ENCODE measurements around the gene TRAPPC1. TPM values are rescaled to one million over a fixed set of nuclear protein-coding genes. Genes with fewer than 3 reads are reported as not detected.
"Not testable (repeated sequence)": the region's sequence is repeated elsewhere in the genome, so short reads cannot be mapped to it uniquely, and the experiment has no call there.

TRAPPC1 gene
- total RNA-seq, 2 donors from 2014 or later = 57.9 to 70.9 TPM

DNA sequence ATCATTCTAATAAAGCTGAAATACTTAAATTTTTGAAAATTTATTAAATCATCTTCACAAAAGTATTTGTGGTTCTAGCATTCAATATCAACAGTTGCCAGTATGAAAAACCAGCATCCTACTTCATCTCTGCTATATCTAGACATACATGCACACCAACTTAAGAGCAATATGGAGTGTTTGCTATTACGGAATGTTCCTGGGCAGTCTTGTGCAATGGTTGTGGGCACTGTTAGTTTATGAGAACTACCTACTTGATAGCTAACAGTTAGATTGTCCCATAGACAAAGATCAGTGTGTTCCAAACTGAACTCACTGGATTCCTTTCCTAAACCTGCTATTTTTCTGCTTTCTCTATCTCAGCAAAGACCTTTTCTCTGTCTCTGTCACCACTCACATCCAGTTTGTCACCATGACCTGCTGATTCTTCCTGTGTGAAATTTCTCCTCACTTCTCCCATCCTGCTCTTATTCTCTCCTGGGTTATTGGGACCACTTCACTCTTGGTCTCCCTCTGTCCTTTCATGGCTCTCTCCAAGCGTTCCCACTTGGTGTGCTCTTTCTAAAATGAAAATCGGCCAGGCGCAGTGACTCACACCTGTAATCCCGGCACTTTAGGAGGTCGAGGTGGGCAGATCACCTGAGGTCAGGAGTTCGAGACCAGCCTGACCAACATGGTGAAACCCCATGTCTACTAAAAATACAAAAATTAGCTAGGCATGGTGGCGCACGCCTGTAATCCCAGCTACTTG lies 27.9 kb upstream of the TRAPPC1 start:
- intact Hi-C loops (cut with DNase I) = no loop called here
- WGBS = 89% methylated on average over 9 of the region's 9 CpGs
- H3K27ac ChIP-seq = peak overlapping the region in 1 of 2 donors; percentile 2
- TF ChIP-seq, protein P1, sequence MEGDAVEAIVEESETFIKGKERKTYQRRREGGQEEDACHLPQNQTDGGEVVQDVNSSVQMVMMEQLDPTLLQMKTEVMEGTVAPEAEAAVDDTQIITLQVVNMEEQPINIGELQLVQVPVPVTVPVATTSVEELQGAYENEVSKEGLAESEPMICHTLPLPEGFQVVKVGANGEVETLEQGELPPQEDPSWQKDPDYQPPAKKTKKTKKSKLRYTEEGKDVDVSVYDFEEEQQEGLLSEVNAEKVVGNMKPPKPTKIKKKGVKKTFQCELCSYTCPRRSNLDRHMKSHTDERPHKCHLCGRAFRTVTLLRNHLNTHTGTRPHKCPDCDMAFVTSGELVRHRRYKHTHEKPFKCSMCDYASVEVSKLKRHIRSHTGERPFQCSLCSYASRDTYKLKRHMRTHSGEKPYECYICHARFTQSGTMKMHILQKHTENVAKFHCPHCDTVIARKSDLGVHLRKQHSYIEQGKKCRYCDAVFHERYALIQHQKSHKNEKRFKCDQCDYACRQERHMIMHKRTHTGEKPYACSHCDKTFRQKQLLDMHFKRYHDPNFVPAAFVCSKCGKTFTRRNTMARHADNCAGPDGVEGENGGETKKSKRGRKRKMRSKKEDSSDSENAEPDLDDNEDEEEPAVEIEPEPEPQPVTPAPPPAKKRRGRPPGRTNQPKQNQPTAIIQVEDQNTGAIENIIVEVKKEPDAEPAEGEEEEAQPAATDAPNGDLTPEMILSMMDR (IDR thresholded peaks at IDR 0.05) = no peak
- TF ChIP-seq POLR2AphosphoS5 (IDR thresholded peaks at IDR 0.05) = peak; percentile 80
- H3K4me1 ChIP-seq (replicated peaks) = no peaks in the 10 kb centered on the region
- no peaks in the 10 kb centered on the region for H3K9me3 ChIP-seq
- H3K4me3 ChIP-seq = no peak overlapping the region
- H3K27me3 ChIP-seq (replicated peaks; ENCODE audit: insufficient read depth) = no peaks in the 10 kb centered on the region
- DNase-seq (ENCODE audit: low spot score) = peak; percentile 43
- H3K36me3 ChIP-seq = no peaks in the 10 kb centered on the region

DNA sequence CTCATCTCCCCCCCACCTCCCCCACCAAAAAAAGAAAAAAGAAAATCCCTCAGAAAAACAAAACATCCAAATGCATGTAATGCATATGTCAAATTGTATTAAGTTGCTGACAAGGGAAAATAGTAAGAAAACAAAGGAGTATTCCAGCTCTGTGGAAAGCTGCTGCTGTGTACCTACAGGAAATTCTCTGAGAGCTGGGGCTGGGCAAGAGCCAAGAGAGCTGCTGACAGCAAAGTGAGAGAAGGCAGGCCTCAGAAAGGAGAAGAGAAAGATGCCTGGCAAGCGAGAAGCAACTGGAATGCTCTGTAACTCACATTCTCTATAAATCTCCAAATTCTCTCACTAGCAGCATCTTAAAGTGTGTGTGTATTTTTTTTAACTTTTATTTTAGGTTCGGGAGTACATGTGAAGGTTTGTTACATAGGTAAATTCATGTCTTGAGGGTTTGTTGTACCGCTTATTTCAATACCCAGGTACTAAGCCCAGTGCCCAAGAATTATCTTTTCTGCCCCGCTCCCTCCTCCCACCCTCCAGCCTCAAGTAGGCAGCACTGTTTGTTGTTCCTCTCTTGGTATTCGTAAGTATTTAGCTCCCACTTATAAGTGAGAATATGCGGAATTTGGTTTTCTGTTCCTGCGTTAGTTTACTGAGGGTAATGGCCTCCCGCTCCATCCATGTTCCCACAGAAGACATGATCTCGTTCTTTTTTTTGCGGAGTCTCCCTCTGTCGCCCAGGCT lies 24.7 kb upstream of the TRAPPC1 start:
- no peak overlapping the region for H3K27ac ChIP-seq
- no peak overlapping the region for H3K4me3 ChIP-seq
- no peak for DNase-seq (ENCODE audit: low spot score)
- intact Hi-C loops (cut with DNase I) = no loop called here
- H3K36me3 ChIP-seq = no peaks in the 10 kb centered on the region
- H3K27me3 ChIP-seq (replicated peaks; ENCODE audit: insufficient read depth) = no peaks in the 10 kb centered on the region
- no peak for TF ChIP-seq POLR2A (IDR thresholded peaks at IDR 0.05)
- TF ChIP-seq POLR2AphosphoS5 (IDR thresholded peaks at IDR 0.05) = no peak
- TF ChIP-seq, protein P1 (IDR thresholded peaks at IDR 0.05) = no peak
- no peaks in the 10 kb centered on the region for H3K4me1 ChIP-seq (replicated peaks)
- WGBS = 72% methylated on average over 11 of the region's 11 CpGs
- H3K9me3 ChIP-seq = no peaks in the 10 kb centered on the region

DNA sequence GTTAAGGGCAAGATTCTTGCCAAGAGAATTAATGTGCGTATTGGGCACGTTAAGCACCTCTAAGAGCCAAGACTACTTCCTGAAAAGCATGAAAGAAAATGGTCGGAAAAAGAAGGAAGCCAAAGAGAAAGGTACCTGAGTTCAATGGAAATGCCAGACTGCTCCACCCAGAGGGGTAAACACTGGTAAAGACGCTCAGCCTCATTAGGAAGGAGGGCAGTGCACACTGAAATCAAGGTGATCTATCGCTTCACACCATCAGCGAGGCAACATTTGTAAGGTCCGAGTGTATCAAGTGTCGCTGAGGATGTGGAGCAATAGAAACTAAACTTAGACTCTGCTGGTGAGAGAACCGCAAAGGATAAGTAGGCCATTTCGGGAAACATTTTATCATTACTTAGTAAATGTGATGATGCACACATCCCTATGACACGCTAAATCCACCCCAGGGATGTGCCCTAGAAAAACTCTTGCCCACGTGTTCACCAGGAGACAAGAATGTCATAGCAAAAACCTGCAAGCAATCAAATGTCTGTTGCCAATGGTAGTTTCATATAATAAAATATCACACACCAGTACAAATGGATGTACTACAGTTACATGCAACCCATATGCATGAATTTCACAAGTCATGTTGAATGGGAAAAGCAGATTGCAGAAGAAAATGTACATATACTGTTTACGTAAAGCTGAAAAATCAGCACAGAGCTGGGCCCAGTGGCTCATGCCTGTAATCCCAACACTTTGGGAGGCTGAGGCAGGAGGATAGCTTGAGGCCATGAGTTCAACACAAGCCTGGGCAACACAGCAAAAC lies 23.9 kb upstream of the TRAPPC1 start:
- no peak for DNase-seq (ENCODE audit: low spot score)
- H3K27ac ChIP-seq = no peak overlapping the region
- WGBS = 68% methylated on average over 13 of the region's 13 CpGs

DNA sequence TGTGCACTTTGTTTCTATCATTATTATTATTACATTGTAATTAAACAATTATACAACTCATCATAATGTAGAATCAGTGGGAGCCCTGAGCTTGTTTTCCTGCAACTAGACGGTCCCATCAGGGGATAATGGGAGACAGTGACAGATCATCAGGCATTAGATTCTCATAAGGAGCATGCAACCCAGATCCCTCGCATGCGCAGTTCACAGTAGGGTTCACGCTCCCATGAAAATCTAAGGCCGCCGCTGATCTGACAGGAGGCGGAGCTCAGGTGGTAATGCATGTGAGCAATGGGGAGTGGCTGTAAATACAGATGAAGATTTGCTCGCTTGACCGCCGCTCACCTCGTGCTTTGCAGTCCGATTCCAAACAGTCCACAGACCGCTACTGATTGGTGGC lies 21.5 kb upstream of the TRAPPC1 start:
- H3K4me3 ChIP-seq; DNase-seq (ENCODE audit: low spot score); intact Hi-C loops (cut with DNase I); H3K36me3 ChIP-seq; H3K27ac ChIP-seq; H3K9me3 ChIP-seq; H3K27me3 ChIP-seq (replicated peaks; ENCODE audit: insufficient read depth); H3K4me1 ChIP-seq (replicated peaks): not testable (repeated sequence)
- 96% methylated on average over 13 of the region's 13 CpGs for WGBS

More for the DNA sequence above, 23.9 kb upstream of the TRAPPC1 start:
- TF ChIP-seq POLR2A (IDR thresholded peaks at IDR 0.05) = no peak
- no peak for TF ChIP-seq POLR2AphosphoS5 (IDR thresholded peaks at IDR 0.05)
- TF ChIP-seq, protein P1 (IDR thresholded peaks at IDR 0.05) = no peak
- H3K27me3 ChIP-seq (replicated peaks; ENCODE audit: insufficient read depth) = no peaks in the 10 kb centered on the region
- no peak overlapping the region for H3K4me3 ChIP-seq
- no peaks in the 10 kb centered on the region for H3K9me3 ChIP-seq
- intact Hi-C loops (cut with DNase I) = no loop called here
- no peaks in the 10 kb centered on the region for H3K36me3 ChIP-seq
- H3K4me1 ChIP-seq (replicated peaks) = no peaks in the 10 kb centered on the region

DNA sequence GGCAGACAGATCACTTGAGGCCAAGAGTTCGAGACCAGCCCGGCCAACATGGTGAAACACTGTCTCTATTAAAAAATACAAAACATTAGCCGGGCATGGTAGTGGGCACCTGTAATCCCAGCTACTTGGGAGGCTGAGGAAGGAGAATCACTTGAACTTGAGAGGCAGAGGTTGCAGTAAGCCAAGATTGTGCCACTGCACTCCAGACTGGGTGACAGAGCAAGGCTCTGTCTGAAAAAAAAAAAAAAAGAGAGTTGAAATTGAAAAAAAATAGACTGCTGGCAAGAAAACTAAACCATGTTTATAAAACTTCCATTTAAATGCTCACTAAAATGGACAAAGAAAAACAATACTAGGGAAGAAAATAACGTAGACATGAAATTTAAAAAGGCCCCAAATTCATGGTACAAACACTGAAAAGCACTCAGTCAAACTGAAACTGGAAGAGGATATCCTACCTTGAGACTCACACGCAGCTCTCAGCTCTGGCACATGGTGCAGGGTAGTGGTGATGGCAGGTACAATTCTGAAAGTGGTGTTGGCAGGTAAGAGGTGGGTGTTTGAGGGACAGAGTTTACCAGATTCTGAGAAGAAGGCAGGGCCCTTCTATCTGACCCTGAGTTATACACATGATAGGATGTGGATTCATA lies 19.5 kb upstream of the TRAPPC1 start:
- Histone ChIP-seq H3K4me3 (no peak overlapping the region), H3K36me3 (peaks cover 0 to 12% of the 10 kb centered on the region in 2 donors), H3K27me3 (replicated peaks; ENCODE audit: insufficient read depth) (no peaks in the 10 kb centered on the region), H3K4me1 (replicated peaks) (no peaks in the 10 kb centered on the region), H3K27ac (peak overlapping the region in 1 of 2 donors; percentile 26), H3K9me3 (no peaks in the 10 kb centered on the region)
- no peak for DNase-seq (ENCODE audit: low spot score)
- TF ChIP-seq POLR2A (IDR thresholded peaks at IDR 0.05) = no peak
- no peak for TF ChIP-seq POLR2AphosphoS5 (IDR thresholded peaks at IDR 0.05)
- TF ChIP-seq, protein P1 (IDR thresholded peaks at IDR 0.05) = no peak
- 67% methylated on average over 5 of the region's 5 CpGs for WGBS
- intact Hi-C loops (cut with DNase I) = no loop called here

Data from prostate gland (tissue), 2 donors.